K562 (cell line): ENCODE measurements around the gene HEPHL1. TPM values are rescaled to one million over a fixed set of nuclear protein-coding genes. Genes with fewer than 3 reads are reported as not detected.

Experiments
- ATAC-seq: fragments of 200-7000 bp; cut with Tn5 transposase; 3 replicates; pipeline ENCODE4 v1.9.1; 2020; ENCODE audit warnings: moderate library complexity
- BruUV-seq: library from RNA; stranded (reverse); fragments of 400-500 nt; replicated peaks from 2 replicates; lab custom pipeline; 2021; lab: Mats Ljungman, UMichigan
- CTCF ChIA-PET: fragments of 300-600 bp; formaldehyde crosslinking; extraction: SDS; loops from one replicate; lab custom pipeline; 2021; ENCODE audit warnings: low intra/inter-chr PET ratio; lab: Yijun Ruan, JAX
- POLR2A ChIA-PET: fragments of 300-600, 350-650 bp; sonication (Branson Sonifier 250); formaldehyde crosslinking; extraction: SDS; loops from one replicate; lab custom pipeline; 2021; ENCODE audit warnings: antibody characterized with exemption, inconsistent platforms; lab: Yijun Ruan, JAX
- DNase-seq, 4 experiments: peaks; one replicate each; pipeline versions ENCODE4 v3.0.0 to v3.0.0-alpha.2; 2011 to 2018; ENCODE audit warnings: low spot score in 3 of 4, mixed read lengths in 3 of 4; ENCODE audit errors: extremely low read depth in 1 of 4
- FAIRE-seq: peaks from 2 replicates; lab custom pipeline; 2011; peaks lifted over from hg19 to GRCh38; lab: Jason Lieb, UNC
- H2AFZ ChIP-seq: 2 replicates; pipeline ENCODE4 v1.6.0; 2011; ENCODE audit warnings: low read depth, low read length, control low read depth, inconsistent platforms
- H3K27ac ChIP-seq: fragments of 200-600 bp; 3 replicates; pipeline ENCODE4 v1.8.0; 2011; ENCODE audit warnings: low read depth, mild to moderate bottlenecking, control low read depth, inconsistent platforms, low read length, moderate library complexity, mixed read lengths; ENCODE audit errors: extremely low read depth
- H3K27me3 ChIP-seq, 2 experiments: fragments of 300-600 bp in 1 of 2; 2 replicates in 1 of 2; 3 replicates in 1 of 2; pipeline versions ENCODE4 v1.6.0 to v1.8.0; 2011; ENCODE audit warnings: inconsistent platforms in 2 of 2, low read length in 2 of 2, mild to moderate bottlenecking in 1 of 2, mixed read lengths in 1 of 2, moderate library complexity in 1 of 2; ENCODE audit not compliant: control insufficient read depth in 2 of 2, insufficient read depth in 2 of 2
- H3K36me3 ChIP-seq: fragments of 300-600 bp; 3 replicates; pipeline ENCODE4 v1.8.0; 2011; ENCODE audit warnings: mild to moderate bottlenecking, low read length, inconsistent platforms; ENCODE audit not compliant: control insufficient read depth, insufficient read depth
- H3K4me1 ChIP-seq, 2 experiments: fragments of 200-600 bp in 1 of 2; replicated peaks in 1 of 2; 2 replicates in 1 of 2; 3 replicates in 1 of 2; pipeline versions ENCODE4 v1.5.1 to v1.8.0; 2011; ENCODE audit warnings: inconsistent platforms in 2 of 2, low read length in 2 of 2, mild to moderate bottlenecking in 1 of 2, mixed read lengths in 1 of 2, moderate library complexity in 1 of 2; ENCODE audit not compliant: control insufficient read depth in 2 of 2, insufficient read depth in 2 of 2
- H3K4me2 ChIP-seq: 2 replicates; pipeline ENCODE4 v1.6.1; 2011; ENCODE audit warnings: low read length, control low read depth, inconsistent platforms, mixed read lengths; ENCODE audit not compliant: insufficient read depth
- H3K4me3 ChIP-seq: fragments of 200-600 bp; sonication (generic), shearing (Covaris generic); 2 replicates; pipeline ENCODE4 v1.5.1; 2016; ENCODE audit warnings: control low read depth, inconsistent platforms
- H3K79me2 ChIP-seq: fragments of 200-600 bp; 3 replicates; pipeline ENCODE4 v1.8.0; 2011; ENCODE audit warnings: low read length, inconsistent platforms; ENCODE audit not compliant: control insufficient read depth, insufficient read depth
- H3K9ac ChIP-seq, 2 experiments: 2 replicates each; pipeline versions ENCODE4 v1.6.0 to v1.6.1; 2011; ENCODE audit warnings: low read depth in 2 of 2, low read length in 2 of 2, control low read depth in 1 of 2, inconsistent platforms in 1 of 2, mild to moderate bottlenecking in 1 of 2, mixed read lengths in 1 of 2; ENCODE audit not compliant: insufficient read depth in 1 of 2
- H3K9me1 ChIP-seq: one replicate; pipeline ENCODE4 v1.6.0; 2011; ENCODE audit warnings: inconsistent platforms, mild to moderate bottlenecking, low read length, moderate library complexity; ENCODE audit not compliant: control insufficient read depth, insufficient read depth
- H3K9me3 ChIP-seq: replicated peaks from 2 replicates; pipeline ENCODE4 v1.5.1; 2011; ENCODE audit warnings: low read depth, low read length, inconsistent platforms; ENCODE audit not compliant: control insufficient read depth, insufficient read depth
- H4K20me1 ChIP-seq: replicated peaks from 2 replicates; pipeline ENCODE4 v1.6.1; 2011; ENCODE audit warnings: low read length, inconsistent platforms, mixed read lengths; ENCODE audit not compliant: control insufficient read depth, insufficient read depth
- CTBP1 ChIP-seq: fragments of 450-650 bp; IDR thresholded peaks from 2 replicates; pipeline ENCODE4 v1.6.1; 2016; ENCODE audit warnings: borderline replicate concordance
- SMAD4 ChIP-seq: fragments of 250-450 bp; sonication (Bioruptor Pico); conservative IDR thresholded peaks from 2 replicates; pipeline ENCODE4 v1.8.0; 2021; ENCODE audit warnings: inconsistent platforms, mild to moderate bottlenecking, moderate library complexity
- WGBS: fragments of 100-300 bp; shearing (Covaris generic); methylation state at CpG from one replicate; pipeline ENCODE4 v1.1.6; 2016; ENCODE audit warnings: low coverage, mixed read lengths; ENCODE audit not compliant: insufficient coverage; ENCODE audit errors: missing lambda C conversion rate; 5-methylcytosine and 5-hydroxymethylcytosine counted together
- in situ Hi-C: fragments of 300-500 bp; cut with MboI; formaldehyde crosslinking; loops from 4 replicates; pipeline ENCODE4 v1.15.0; 2018; ENCODE audit warnings: inconsistent platforms, mixed read lengths
- intact Hi-C: fragments of 100-400 bp; cut with micrococcal nuclease; formaldehyde crosslinking; loops from 2 replicates; pipeline ENCODE4 v1.14.2; 2022
- polyA plus RNA-seq, 8 experiments: library from polyadenylated mRNA; depleted of rRNA in 4 of 8; stranded (reverse) in 5 of 8; unstranded in 3 of 8; fragments of >200 nt; fragmentation: Nextera tagmentation in 2 of 8; fragmentation: Illumina TruSeq in 1 of 8; extraction: Ambion mirVana in 2 of 8; extraction: Trizol in 1 of 8; gene quantifications; 2 replicates each; pipeline versions ENCODE4 v1.2.1 to v1.2.3, GENCODE V29; 2011 to 2014; ENCODE audit warnings: inconsistent platforms in 1 of 8, missing spikeins in 1 of 8
- total RNA-seq, 7 experiments: library from RNA; depleted of rRNA in 6 of 7; stranded (reverse); fragments of >200 nt in 6 of 7; fragmentation: Illumina TruSeq in 2 of 7; extraction: Trizol in 2 of 7; gene quantifications; 2 replicates each; pipeline versions ENCODE4 v1.2.1 to v1.2.3, GENCODE V29; 2011 to 2021; ENCODE audit warnings: low replicate concordance in 1 of 7
- TF ChIP-seq, protein P1 (sequence below): sonication (generic); formaldehyde crosslinking; IDR thresholded peaks from 2 replicates; pipeline ENCODE4 v1.8.0; 2022; ENCODE audit warnings: mild to moderate bottlenecking, missing genetic modification reagents, borderline replicate concordance

Gene HEPHL1
- total and polyA plus RNA-seq, 9 of the 15 experiments (the other 6 are each of a cell fraction or from before 2014, with no cell fraction given): 0.01 TPM; not detected in 8

DNA sequence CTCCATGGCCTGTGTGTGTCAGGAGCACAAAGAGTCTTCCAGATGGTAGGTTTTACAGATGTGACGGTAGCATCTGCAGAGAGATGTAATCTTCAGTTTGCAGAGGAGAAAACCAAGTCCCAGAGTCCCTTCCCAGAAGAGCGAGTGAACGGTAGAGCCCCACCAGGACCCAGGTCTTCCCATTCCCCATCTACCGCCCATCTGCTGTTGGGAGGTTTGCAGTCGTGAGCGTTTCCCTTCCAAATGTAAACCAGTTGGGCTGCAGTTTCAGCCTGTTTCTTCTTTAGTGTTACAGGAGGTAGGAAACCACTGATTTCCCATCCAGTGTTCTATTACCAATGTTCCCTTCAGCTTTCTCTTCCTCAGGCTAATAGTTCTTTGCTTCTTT is 131.5 kb downstream of the HEPHL1 start:
- FAIRE-seq: peak; percentile 26
- intact Hi-C loops: no loop called here
- WGBS: 60% methylated on average over 6 of the region's 6 CpGs
- Histone ChIP-seq H3K4me2 (peak overlapping the region; percentile 68), H3K9ac (peak overlapping the region; percentile 32 to 79; a peak in 3 of 4 replicates), H3K9me3 (no peaks in the 10 kb centered on the region), H3K27me3 (no peaks in the 10 kb centered on the region), H3K9me1 (peaks cover 3% of the 10 kb centered on the region), H4K20me1 (peaks cover 14% of the 10 kb centered on the region), H3K4me1 (peaks cover 12 to 32% of the 10 kb centered on the region in 2 experiments), H3K79me2 (peaks cover 35% of the 10 kb centered on the region), H2AFZ (no peak overlapping the region), H3K36me3 (no peaks in the 10 kb centered on the region; the same call in 2 of the 3 replicates), H3K4me3 (no peak overlapping the region), H3K27ac (peak overlapping the region; percentile 45; the same call in 1 of the 3 replicates)
- ChIA-PET CTCF (no interaction called here), POLR2A (interaction anchor here (2.1 kb wide), 1 partner anchor 10 kb away, joined by 5 read pairs; no protein-coding TSS in a partner anchor)
- in situ Hi-C loops: no loop called here
- no peak for ATAC-seq
- DNase-seq: no peak
- no TSS peak for BruUV-seq
- TF ChIP-seq CTBP1: 0 out of 2 replicates have a peak, but pooled peaks have one; percentile 7
- TF ChIP-seq, protein P1, sequence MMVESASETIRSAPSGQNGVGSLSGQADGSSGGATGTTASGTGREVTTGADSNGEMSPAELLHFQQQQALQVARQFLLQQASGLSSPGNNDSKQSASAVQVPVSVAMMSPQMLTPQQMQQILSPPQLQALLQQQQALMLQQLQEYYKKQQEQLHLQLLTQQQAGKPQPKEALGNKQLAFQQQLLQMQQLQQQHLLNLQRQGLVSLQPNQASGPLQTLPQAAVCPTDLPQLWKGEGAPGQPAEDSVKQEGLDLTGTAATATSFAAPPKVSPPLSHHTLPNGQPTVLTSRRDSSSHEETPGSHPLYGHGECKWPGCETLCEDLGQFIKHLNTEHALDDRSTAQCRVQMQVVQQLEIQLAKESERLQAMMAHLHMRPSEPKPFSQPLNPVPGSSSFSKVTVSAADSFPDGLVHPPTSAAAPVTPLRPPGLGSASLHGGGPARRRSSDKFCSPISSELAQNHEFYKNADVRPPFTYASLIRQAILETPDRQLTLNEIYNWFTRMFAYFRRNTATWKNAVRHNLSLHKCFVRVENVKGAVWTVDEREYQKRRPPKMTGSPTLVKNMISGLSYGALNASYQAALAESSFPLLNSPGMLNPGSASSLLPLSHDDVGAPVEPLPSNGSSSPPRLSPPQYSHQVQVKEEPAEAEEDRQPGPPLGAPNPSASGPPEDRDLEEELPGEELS (CRISPR knock-in tag): 0 out of 2 replicates have a peak, but pooled peaks have one; percentile 7
- TF ChIP-seq SMAD4 (CRISPR knock-in tag): no peak
